Measurements from ENCODE around the gene HOXA9. TPM values are rescaled to one million over a fixed set of nuclear protein-coding genes. Genes with fewer than 3 reads are reported as not detected.

Gene HOXA9
- total RNA-seq, 1 donor from 2014 or later = not detected

- Mint-ChIP-seq H3K9me3 (no peaks in the 10 kb centered on the region), H3K36me3 (ENCODE audit: low read depth) (no peaks in the 10 kb centered on the region), H3K4me3 (no peak overlapping the region), H3K27ac (no peak overlapping the region), H3K27me3 (ENCODE audit: insufficient read depth) (peaks cover 38% of the 10 kb centered on the region), H3K4me1 (ENCODE audit: low read depth) (no peaks in the 10 kb centered on the region)
- no peak for DNase-seq (ENCODE audit: low spot score)
- intact Hi-C loops (cut with micrococcal nuclease) = no loop called here
Observed at GRCh38 chr7:27126596-27127327, 38.6 kb downstream of the HOXA9 start.

DNA sequence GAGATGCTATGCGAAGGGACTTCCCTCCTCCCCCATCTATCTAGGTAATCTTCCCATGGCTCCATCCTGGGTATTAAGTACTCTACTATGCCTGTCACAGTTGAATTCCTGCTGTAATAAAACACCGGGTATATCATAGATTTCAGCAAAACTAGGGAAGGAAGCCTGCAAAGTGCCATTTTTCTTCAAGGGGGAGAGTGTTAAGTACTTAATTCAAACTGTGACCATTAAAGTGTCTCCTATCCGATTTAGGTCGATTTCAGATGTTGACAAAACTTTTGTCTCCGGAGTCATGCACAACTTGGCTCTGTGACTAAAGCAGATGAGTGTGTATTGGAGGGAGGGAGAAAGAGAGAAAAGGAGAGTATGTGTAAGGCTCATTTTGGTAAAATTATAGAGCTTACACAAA lies 39.3 kb downstream of the HOXA9 start:
- Mint-ChIP-seq H3K27ac (no peak overlapping the region), H3K36me3 (ENCODE audit: low read depth) (no peaks in the 10 kb centered on the region), H3K27me3 (ENCODE audit: insufficient read depth) (peaks cover 34% of the 10 kb centered on the region), H3K9me3 (no peaks in the 10 kb centered on the region), H3K4me1 (ENCODE audit: low read depth) (no peaks in the 10 kb centered on the region), H3K4me3 (no peak overlapping the region)
- no peak for DNase-seq (ENCODE audit: low spot score)
- intact Hi-C loops (cut with micrococcal nuclease) = no loop called here

GRCh38 chr7:27124902-27125689 lies 40.2 kb downstream of the HOXA9 start:
- no peak for DNase-seq (ENCODE audit: low spot score)
- H3K4me1 Mint-ChIP-seq (ENCODE audit: low read depth) = no peaks in the 10 kb centered on the region
- H3K9me3 Mint-ChIP-seq = no peaks in the 10 kb centered on the region
- no peak overlapping the region for H3K4me3 Mint-ChIP-seq
- no peak overlapping the region for H3K27ac Mint-ChIP-seq
- H3K27me3 Mint-ChIP-seq (ENCODE audit: insufficient read depth) = peaks cover 34% of the 10 kb centered on the region
- H3K36me3 Mint-ChIP-seq (ENCODE audit: low read depth) = no peaks in the 10 kb centered on the region
- intact Hi-C loops (cut with micrococcal nuclease) = no loop called here

DNA sequence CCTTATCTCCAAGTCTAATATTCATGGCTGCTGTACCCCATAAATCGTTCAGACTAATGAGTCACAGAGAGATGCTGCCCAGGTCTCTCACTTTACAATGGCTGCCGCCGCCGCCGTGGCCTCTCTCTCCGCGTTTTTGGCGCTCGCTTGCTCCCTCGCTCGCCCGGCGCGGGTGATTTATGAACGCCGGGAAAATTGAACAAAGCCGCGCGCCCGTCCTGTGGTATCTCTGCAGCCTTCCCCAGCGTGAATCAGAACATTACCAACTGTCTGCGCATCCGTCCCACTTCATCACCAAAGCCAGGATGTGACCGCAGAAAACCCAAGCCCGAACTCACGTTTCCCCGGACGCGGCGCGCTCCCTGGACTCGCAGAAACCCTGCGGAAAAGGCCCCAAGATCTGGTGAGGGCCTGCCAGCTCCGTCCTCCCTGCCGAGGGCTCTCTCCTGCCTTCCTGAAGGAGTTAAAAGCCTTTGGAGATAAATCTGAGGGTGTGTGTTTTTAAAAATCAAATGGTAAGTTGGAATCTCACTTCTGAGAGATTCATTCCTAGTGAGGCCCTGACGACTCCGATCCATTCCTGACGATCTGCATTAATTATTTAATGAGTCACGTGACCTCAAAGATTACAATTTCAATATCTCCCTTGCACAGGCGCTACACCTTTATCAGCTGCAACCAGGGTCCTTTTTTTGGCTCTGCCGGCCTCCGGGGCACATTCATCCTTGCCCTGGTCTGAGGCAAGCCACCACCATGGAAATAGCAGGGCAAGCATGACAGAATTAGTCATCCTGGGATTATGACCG lies 41.0 kb downstream of the HOXA9 start:
- Mint-ChIP-seq H3K27ac (no peak overlapping the region), H3K36me3 (ENCODE audit: low read depth) (no peaks in the 10 kb centered on the region), H3K9me3 (no peaks in the 10 kb centered on the region), H3K27me3 (ENCODE audit: insufficient read depth) (peaks cover 37% of the 10 kb centered on the region), H3K4me3 (no peak overlapping the region), H3K4me1 (ENCODE audit: low read depth) (no peaks in the 10 kb centered on the region)
- intact Hi-C loops (cut with micrococcal nuclease) = no loop called here
- no peak for DNase-seq (ENCODE audit: low spot score)

- Mint-ChIP-seq H3K9me3 (no peaks in the 10 kb centered on the region), H3K4me3 (no peak overlapping the region), H3K36me3 (ENCODE audit: low read depth) (no peaks in the 10 kb centered on the region), H3K4me1 (ENCODE audit: low read depth) (no peaks in the 10 kb centered on the region), H3K27ac (no peak overlapping the region), H3K27me3 (ENCODE audit: insufficient read depth) (peaks cover 35% of the 10 kb centered on the region)
- DNase-seq (ENCODE audit: low spot score) = no peak
- intact Hi-C loops (cut with micrococcal nuclease) = no loop called here
Observed at GRCh38 chr7:27123477-27124053, 41.8 kb downstream of the HOXA9 start.

- Mint-ChIP-seq H3K27ac (no peak overlapping the region), H3K36me3 (ENCODE audit: low read depth) (no peaks in the 10 kb centered on the region), H3K27me3 (ENCODE audit: insufficient read depth) (peaks cover 31% of the 10 kb centered on the region), H3K4me3 (no peak overlapping the region), H3K9me3 (no peaks in the 10 kb centered on the region), H3K4me1 (ENCODE audit: low read depth) (no peaks in the 10 kb centered on the region)
- DNase-seq (ENCODE audit: low spot score) = no peak
- intact Hi-C loops (cut with micrococcal nuclease) = no loop called here
Observed at GRCh38 chr7:27123007-27123476, 42.3 kb downstream of the HOXA9 start.

GRCh38 chr7:27122077-27122910 lies 43.0 kb downstream of the HOXA9 start:
- Mint-ChIP-seq H3K27me3 (ENCODE audit: insufficient read depth) (peaks cover 24% of the 10 kb centered on the region), H3K4me3 (no peak overlapping the region), H3K4me1 (ENCODE audit: low read depth) (no peaks in the 10 kb centered on the region), H3K9me3 (no peaks in the 10 kb centered on the region), H3K27ac (no peak overlapping the region), H3K36me3 (ENCODE audit: low read depth) (no peaks in the 10 kb centered on the region)
- no peak for DNase-seq (ENCODE audit: low spot score)
- intact Hi-C loops (cut with micrococcal nuclease) = no loop called here

DNA sequence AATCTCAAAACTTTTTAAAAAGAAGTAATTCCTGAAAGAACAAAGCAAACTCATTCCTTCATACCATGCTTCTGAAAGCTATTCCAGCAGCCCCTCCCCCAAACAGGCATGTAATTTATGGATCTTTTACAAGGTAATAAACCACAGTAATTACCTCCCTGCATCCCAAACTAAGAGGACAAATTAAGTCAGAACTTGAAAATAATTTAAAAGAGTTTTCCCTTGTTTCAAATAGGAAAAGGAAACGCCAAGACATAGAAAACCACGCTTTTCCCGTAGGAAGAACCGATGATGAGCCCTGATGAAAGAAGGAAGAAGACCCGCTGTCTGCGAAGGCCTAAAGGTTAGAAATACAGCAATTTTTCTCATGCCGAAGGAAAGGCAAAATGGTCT lies 43.7 kb downstream of the HOXA9 start:
- Mint-ChIP-seq H3K4me1 (ENCODE audit: low read depth) (no peaks in the 10 kb centered on the region), H3K9me3 (no peaks in the 10 kb centered on the region), H3K36me3 (ENCODE audit: low read depth) (no peaks in the 10 kb centered on the region), H3K27ac (no peak overlapping the region), H3K27me3 (ENCODE audit: insufficient read depth) (peaks cover 19% of the 10 kb centered on the region), H3K4me3 (no peak overlapping the region)
- intact Hi-C loops (cut with micrococcal nuclease) = no loop called here
- DNase-seq (ENCODE audit: low spot score) = no peak

- Mint-ChIP-seq H3K27me3 (ENCODE audit: insufficient read depth) (peaks cover 8% of the 10 kb centered on the region), H3K4me1 (ENCODE audit: low read depth) (no peaks in the 10 kb centered on the region), H3K9me3 (no peaks in the 10 kb centered on the region), H3K4me3 (no peak overlapping the region), H3K36me3 (ENCODE audit: low read depth) (no peaks in the 10 kb centered on the region), H3K27ac (no peak overlapping the region)
- intact Hi-C loops (cut with micrococcal nuclease) = no loop called here
- no peak for DNase-seq (ENCODE audit: low spot score)
Observed at GRCh38 chr7:27119412-27119911, 45.9 kb downstream of the HOXA9 start.

DNA sequence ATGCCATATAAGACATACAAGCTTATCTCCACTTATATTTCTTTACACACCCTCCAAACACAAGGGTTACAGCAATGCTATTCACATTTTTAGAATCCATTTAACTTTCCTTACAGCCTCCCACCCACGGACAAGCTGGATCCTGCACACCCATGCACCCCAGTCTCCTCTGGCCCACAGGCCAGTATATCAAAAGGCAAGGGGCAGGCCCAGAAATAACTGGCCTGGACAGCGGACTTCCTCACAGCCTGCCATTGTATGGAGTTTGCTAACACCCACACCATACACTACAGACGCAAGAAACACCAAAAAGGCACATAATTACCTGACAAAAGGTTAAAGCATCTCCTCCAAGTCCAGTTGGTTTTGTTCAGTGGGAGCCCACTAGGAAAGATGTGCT lies 46.8 kb downstream of the HOXA9 start:
- Mint-ChIP-seq H3K9me3 (no peaks in the 10 kb centered on the region), H3K27me3 (ENCODE audit: insufficient read depth) (peaks cover 6% of the 10 kb centered on the region)
- intact Hi-C loops (cut with micrococcal nuclease) = no loop called here

DNA sequence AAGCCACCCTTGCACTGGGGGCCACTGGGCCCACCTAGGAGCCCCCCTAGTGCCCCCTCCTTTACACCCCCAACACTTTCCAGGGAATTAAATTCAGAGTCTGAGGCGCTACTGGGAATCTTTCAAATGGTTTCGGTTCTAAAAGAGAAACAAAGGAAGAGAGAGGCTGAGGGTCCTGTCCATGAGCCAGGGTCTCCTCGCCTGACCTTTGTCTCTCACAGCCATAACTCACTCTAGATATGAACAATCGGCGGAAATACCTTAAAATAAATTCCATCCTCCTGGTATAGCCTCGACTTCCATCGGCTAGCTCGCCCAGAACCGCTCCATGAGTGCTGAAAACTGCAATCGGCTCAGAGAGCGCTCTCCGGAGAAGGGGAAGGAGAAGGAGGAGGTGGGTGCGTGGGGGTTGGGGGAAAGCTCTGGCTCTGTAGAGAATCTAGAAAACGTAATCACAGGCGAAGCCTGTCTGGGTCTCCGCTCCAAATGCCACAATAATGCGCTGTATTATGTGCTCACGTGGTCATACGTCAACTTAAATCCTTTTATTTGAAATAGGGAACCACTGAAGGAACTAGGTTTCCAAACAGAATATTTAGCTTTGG lies 47.3 kb downstream of the HOXA9 start:
- DNase-seq (ENCODE audit: low spot score) = no peak
- intact Hi-C loops (cut with micrococcal nuclease) = no loop called here
- H3K27ac Mint-ChIP-seq = no peak overlapping the region
- H3K9me3 Mint-ChIP-seq = no peaks in the 10 kb centered on the region
- no peaks in the 10 kb centered on the region for H3K36me3 Mint-ChIP-seq (ENCODE audit: low read depth)
- no peak overlapping the region for H3K4me3 Mint-ChIP-seq
- H3K27me3 Mint-ChIP-seq (ENCODE audit: insufficient read depth) = peaks cover 6% of the 10 kb centered on the region
- no peaks in the 10 kb centered on the region for H3K4me1 Mint-ChIP-seq (ENCODE audit: low read depth)

More for the DNA sequence above, 46.8 kb downstream of the HOXA9 start:
- DNase-seq (ENCODE audit: low spot score) = no peak
- no peak overlapping the region for H3K4me3 Mint-ChIP-seq
- H3K4me1 Mint-ChIP-seq (ENCODE audit: low read depth) = no peaks in the 10 kb centered on the region
- no peak overlapping the region for H3K27ac Mint-ChIP-seq
- no peaks in the 10 kb centered on the region for H3K36me3 Mint-ChIP-seq (ENCODE audit: low read depth)

All from activated T-helper 1 cell treated with anti-CD3 and anti-CD28 coated beads, Interleukin-12 subunit alpha, Interleukin-12 subunit beta, Interleukin-2, Interleukin-4 antibody, amounts not matched to agents 30 ng/mL and 10 ng/mL and 1 ng/mL, durations not matched to agents 14 hours and 24 hours and 36 hours (primary cell).